IPS-18c (cell line): Measurements from ENCODE around the gene GALNS.
"Not testable (repeated sequence)": the region's sequence is repeated elsewhere in the genome, so short reads cannot be mapped to it uniquely, and the experiment has no call there.

Experiments used
- H3K4me3 ChIP-seq: 2 replicates; pipeline ENCODE4 v1.7.0; 2013; ENCODE audit warnings: low read depth, mild to moderate bottlenecking, low read length, moderate library complexity; ENCODE audit not compliant: insufficient read depth
- H3K9me3 ChIP-seq: one replicate; pipeline ENCODE4 v1.6.1; 2013; ENCODE audit warnings: mild to moderate bottlenecking, low read length, moderate library complexity; ENCODE audit not compliant: control insufficient read depth, insufficient read depth

The GALNS gene

GRCh38 chr16:88836791-88837190 lies 20.0 kb downstream of the GALNS start:
- no peak overlapping the region for H3K4me3 ChIP-seq

GRCh38 chr16:88835818-88836217 lies 20.9 kb downstream of the GALNS start:
- H3K4me3 ChIP-seq, result no peak overlapping the region
- no peaks in the 10 kb centered on the region for H3K9me3 ChIP-seq

More at GRCh38 chr16:88836791-88837190, 20.0 kb downstream of the GALNS start:
- H3K9me3 ChIP-seq, result no peaks in the 10 kb centered on the region

DNA sequence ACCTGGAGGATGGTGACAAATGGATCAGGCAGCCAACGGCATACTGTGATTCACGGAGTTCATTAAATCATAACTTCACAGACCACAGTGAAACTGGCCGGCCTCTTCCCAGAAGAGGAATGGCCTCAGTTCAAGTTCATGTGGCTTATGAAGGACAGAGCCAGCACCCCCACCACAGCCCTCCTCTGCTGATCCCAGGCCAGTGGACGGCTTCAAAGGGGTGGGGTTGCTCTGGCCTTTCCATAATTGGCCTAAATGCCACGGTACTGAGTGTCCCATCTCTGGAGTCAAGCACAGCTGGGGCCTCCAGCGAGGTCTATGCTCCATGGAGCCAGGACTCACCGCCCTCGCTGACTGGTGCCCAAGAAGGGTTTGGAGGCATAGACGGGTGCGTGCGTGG lies 21.4 kb downstream of the GALNS start:
- H3K4me3 ChIP-seq, result no peak overlapping the region
- H3K9me3 ChIP-seq, result no peaks in the 10 kb centered on the region

DNA sequence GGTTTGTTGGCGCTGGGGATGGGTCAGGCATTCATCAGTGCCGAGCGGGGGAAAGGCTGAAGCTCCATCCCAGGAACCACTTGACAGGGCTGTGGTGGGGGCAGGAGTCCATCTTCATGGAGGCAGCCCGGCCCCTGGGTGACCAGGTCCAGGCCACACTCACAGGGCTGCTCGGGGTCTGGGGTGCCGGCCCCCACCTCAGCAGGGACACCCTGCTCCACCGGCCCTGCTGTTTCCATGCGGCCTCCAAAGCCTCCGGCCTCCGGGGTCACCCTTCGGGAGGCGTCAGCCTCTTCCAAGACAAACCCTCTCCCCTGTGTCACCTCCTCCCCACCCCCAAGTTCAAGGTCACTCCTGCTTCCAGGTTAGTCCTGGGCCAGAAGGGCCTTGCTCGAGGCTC lies 22.1 kb downstream of the GALNS start:
- Histone ChIP-seq H3K9me3 (no peaks in the 10 kb centered on the region), H3K4me3 (no peak overlapping the region)

GRCh38 chr16:88833086-88833485 lies 23.7 kb downstream of the GALNS start:
- Histone ChIP-seq H3K4me3 (no peak overlapping the region), H3K9me3 (no peaks in the 10 kb centered on the region)

- H3K9me3 ChIP-seq, result no peaks in the 10 kb centered on the region
Measured at GRCh38 chr16:88831838-88832237, 24.9 kb downstream of the GALNS start.

DNA sequence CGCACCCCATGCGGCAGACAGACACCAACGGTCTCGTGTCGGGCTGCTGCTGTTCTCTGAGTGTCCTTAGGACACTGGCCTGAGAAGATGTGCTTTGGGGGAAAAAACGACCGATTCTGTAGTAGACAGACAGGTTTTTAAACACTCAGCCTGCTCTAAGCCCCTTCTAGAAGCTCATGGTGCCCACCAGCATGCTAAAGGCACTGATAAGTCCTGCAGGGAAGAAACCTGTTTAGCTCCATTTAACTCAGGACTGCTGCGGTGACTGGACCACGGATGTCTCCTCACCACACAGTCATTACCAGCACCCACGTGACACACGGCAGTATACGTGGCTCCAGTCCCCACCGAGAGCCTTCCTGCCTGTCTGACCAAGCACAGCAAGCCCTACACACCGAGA lies 26.0 kb downstream of the GALNS start:
- Histone ChIP-seq H3K4me3 (no peak overlapping the region), H3K9me3 (no peaks in the 10 kb centered on the region)

More at GRCh38 chr16:88831838-88832237, 24.9 kb downstream of the GALNS start:
- no peak overlapping the region for H3K4me3 ChIP-seq

GRCh38 chr16:88830258-88830657 lies 26.5 kb downstream of the GALNS start:
- H3K9me3 ChIP-seq, result no peaks in the 10 kb centered on the region
- no peak overlapping the region for H3K4me3 ChIP-seq

- Histone ChIP-seq H3K9me3 (no peaks in the 10 kb centered on the region), H3K4me3 (no peak overlapping the region)
Measured at GRCh38 chr16:88828711-88829110, 28.0 kb downstream of the GALNS start.

DNA sequence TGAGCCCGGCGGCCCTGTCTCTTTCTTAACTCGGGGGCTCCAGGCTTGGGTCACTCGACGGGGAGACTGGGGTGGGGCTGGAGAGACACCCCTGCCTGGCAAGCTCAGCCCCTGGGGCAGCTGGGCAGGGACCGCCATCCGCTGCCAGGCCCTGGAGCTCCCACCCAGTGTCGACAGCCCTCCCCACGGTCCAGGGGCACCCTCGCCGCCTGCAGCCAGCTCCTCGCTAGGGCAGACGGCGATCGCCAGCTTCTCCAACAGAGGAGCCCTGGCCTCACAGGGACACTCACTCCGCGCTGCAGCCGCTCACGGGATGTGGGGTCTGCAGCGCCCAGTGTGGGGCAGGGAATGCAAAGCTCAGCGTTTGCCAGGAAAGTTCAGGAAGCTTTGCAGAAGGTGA lies 29.0 kb downstream of the GALNS start:
- Histone ChIP-seq H3K9me3 (no peaks in the 10 kb centered on the region), H3K4me3 (no peak overlapping the region)

- H3K9me3 ChIP-seq, result no peaks in the 10 kb centered on the region
- no peak overlapping the region for H3K4me3 ChIP-seq
Measured at GRCh38 chr16:88826070-88826840, 30.5 kb downstream of the GALNS start.

DNA sequence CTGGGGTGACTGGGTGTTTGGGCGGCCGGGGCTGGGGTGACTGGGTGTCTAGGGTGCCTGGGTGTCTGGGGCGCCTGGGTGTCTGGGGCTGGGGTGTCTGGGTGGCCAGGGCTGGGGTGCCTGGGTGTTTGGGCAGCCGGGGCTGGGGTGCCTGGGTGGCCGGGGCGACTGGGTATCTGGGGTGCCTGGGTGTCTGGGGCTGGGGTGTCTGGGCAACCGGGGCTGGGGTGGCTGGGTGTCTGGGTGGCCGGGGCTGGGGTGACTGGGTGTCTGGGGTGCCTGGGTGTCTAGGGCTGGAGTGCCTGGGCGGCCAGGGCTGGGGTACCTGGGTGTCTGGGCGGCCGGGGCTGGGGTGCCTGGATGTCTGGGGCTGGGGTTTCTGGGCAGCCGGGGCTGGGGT lies 31.6 kb downstream of the GALNS start:
- Histone ChIP-seq H3K9me3 (no peaks in the 10 kb centered on the region), H3K4me3 (no peak overlapping the region)

DNA sequence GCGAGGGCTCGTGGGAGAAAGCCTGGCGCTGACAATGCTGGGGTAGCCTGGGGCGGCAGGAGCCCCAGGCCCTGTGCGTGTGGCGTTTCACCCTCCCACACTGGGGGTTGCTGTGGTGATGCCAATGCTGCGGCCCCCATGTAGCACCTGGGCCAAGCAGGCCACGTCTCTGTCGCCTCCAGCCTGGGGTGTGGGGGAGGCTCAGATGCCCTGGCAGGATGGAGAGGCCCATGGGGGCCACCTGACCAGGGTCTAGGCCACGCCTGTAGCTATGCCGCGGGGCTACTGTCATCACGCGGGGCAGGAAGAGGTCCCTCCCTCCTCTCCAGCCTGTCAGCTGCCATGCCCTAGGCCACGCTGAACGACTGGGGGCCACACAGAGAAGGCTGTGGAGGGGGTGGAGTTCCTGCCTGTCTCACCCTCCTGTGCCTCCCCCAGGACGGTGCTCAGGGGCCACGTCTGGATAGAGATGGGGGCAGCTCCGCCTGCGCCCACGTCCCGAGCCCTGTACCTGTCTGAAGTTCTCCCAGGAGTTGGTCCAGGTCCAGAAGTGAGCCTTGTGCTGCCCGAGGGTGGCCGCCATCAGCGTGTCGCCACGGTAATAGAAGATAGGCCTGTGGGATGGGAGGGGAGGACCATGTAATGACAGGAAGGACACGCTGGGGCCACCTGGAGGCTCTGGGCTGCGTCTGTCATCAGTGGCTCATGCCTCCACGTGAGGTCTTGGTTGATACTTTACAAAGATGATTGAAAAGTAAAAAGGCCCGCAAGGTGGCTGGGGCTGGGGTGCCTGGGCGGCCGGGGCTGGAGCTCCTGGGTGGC lies 32.3 kb downstream of the GALNS start:
- Histone ChIP-seq H3K9me3 (no peaks in the 10 kb centered on the region), H3K4me3 (no peak overlapping the region)

- not testable (repeated sequence) for H3K9me3 ChIP-seq, H3K4me3 ChIP-seq
Measured at GRCh38 chr16:88823646-88824045, 33.1 kb downstream of the GALNS start.

- Histone ChIP-seq H3K9me3 (no peaks in the 10 kb centered on the region), H3K4me3 (no peak overlapping the region)
Measured at GRCh38 chr16:88822281-88823040, 34.3 kb downstream of the GALNS start.

GRCh38 chr16:88821168-88821850 lies 35.4 kb downstream of the GALNS start:
- Histone ChIP-seq H3K4me3 (no peak overlapping the region), H3K9me3 (no peaks in the 10 kb centered on the region)

- H3K4me3 ChIP-seq, result no peak overlapping the region
- no peaks in the 10 kb centered on the region for H3K9me3 ChIP-seq
Measured at GRCh38 chr16:88820385-88821025, 36.2 kb downstream of the GALNS start.
